Osteocyte (in vitro differentiated cells): ENCODE data around the gene USH1C. TPM values are rescaled to one million over a fixed set of nuclear protein-coding genes. Genes with fewer than 3 reads are reported as not detected.
A peak's percentile ranks its signal among the peaks of the same experiment; 100 is the strongest.

Experiments
- DNase-seq: peaks from one replicate; pipeline ENCODE4 v3.0.0; 2021; ENCODE audit warnings: mixed read lengths; ENCODE audit not compliant: unreplicated experiment; ENCODE audit errors: extremely low spot score
- H3K27ac Mint-ChIP-seq: one replicate; pipeline ENCODE4 v1.8.0; 2021; ENCODE audit warnings: mild to moderate bottlenecking, mixed read lengths; ENCODE audit not compliant: unreplicated experiment
- H3K27me3 Mint-ChIP-seq: one replicate; pipeline ENCODE4 v1.8.0; 2021; ENCODE audit warnings: mixed read lengths; ENCODE audit not compliant: unreplicated experiment
- H3K36me3 Mint-ChIP-seq: one replicate; pipeline ENCODE4 v1.8.0; 2021; ENCODE audit warnings: mixed read lengths; ENCODE audit not compliant: unreplicated experiment
- H3K4me1 Mint-ChIP-seq: one replicate; pipeline ENCODE4 v1.8.0; 2021; ENCODE audit warnings: mixed read lengths; ENCODE audit not compliant: unreplicated experiment
- H3K4me3 Mint-ChIP-seq: one replicate; pipeline ENCODE4 v1.8.0; 2021; ENCODE audit warnings: mild to moderate bottlenecking, moderate library complexity, mixed read lengths; ENCODE audit not compliant: unreplicated experiment
- H3K9me3 Mint-ChIP-seq: one replicate; pipeline ENCODE4 v1.8.0; 2021; ENCODE audit warnings: mixed read lengths; ENCODE audit not compliant: unreplicated experiment
- CTCF ChIP-seq: fragments of 200-600 bp; sonication (generic); IDR thresholded peaks from 2 replicates; pipeline ENCODE4 v1.5.0; 2021; ENCODE audit warnings: antibody characterized with exemption, mild to moderate bottlenecking, moderate library complexity
- total RNA-seq: library from RNA; stranded (reverse); gene quantifications from 2 replicates; pipeline ENCODE4 v1.2.1, GENCODE V29; 2021

USH1C gene
- total RNA-seq, 1 donor from 2014 or later: not detected

- Mint-ChIP-seq H3K27me3 (peaks cover 80% of the 10 kb centered on the region), H3K27ac (no peak overlapping the region), H3K4me1 (peaks cover 7% of the 10 kb centered on the region), H3K9me3 (no peaks in the 10 kb centered on the region), H3K36me3 (no peaks in the 10 kb centered on the region), H3K4me3 (no peak overlapping the region)
- DNase-seq: no peak
- no peak for TF ChIP-seq CTCF
These were observed 66.9 kb downstream of the USH1C start for GRCh38 chr11:17477361-17477760.

- DNase-seq: no peak
- Mint-ChIP-seq H3K27ac (no peak overlapping the region), H3K36me3 (no peaks in the 10 kb centered on the region), H3K4me1 (peaks cover 7% of the 10 kb centered on the region), H3K9me3 (no peaks in the 10 kb centered on the region), H3K27me3 (peaks cover 83% of the 10 kb centered on the region), H3K4me3 (no peak overlapping the region)
- TF ChIP-seq CTCF: no peak
These were observed 67.2 kb downstream of the USH1C start for GRCh38 chr11:17477084-17477333.

GRCh38 chr11:17476317-17477083, 67.7 kb downstream of the USH1C start, which contains the start of gene ABCC8:
Gene ABCC8 (minus strand): TSS chr11:17476845. CDS start chr11:17476776, 69 bp downstream.
- no peak for TF ChIP-seq CTCF
- Mint-ChIP-seq H3K27ac (no peak within 1 kb of the TSS), H3K27me3 (peaks cover 86% of the 10 kb centered on the region), H3K36me3 (no peaks in the 10 kb centered on the region), H3K4me1 (peaks cover 7% of the 10 kb centered on the region), H3K4me3 (peak within 1 kb of the TSS; percentile 57), H3K9me3 (no peaks in the 10 kb centered on the region)
- no peak for DNase-seq

- Mint-ChIP-seq H3K27ac (no peak overlapping the region), H3K36me3 (no peaks in the 10 kb centered on the region), H3K4me1 (peaks cover 7% of the 10 kb centered on the region), H3K9me3 (no peaks in the 10 kb centered on the region), H3K27me3 (peaks cover 85% of the 10 kb centered on the region), H3K4me3 (peak overlapping the region; percentile 46)
- no peak for DNase-seq
- no peak for TF ChIP-seq CTCF
These were observed 68.4 kb downstream of the USH1C start for GRCh38 chr11:17475666-17476316.

GRCh38 chr11:17473071-17473744, 71.0 kb downstream of the USH1C start:
- Mint-ChIP-seq H3K36me3 (no peaks in the 10 kb centered on the region), H3K4me3 (no peak overlapping the region), H3K27ac (no peak overlapping the region), H3K27me3 (peaks cover 65% of the 10 kb centered on the region), H3K4me1 (peaks cover 7% of the 10 kb centered on the region), H3K9me3 (no peaks in the 10 kb centered on the region)
- no peak for DNase-seq
- peak; percentile 25 for TF ChIP-seq CTCF
